SK-N-SH (cell line): Measurements from ENCODE around the gene ARL2BP. TPM values are rescaled to one million over a fixed set of nuclear protein-coding genes. Genes with fewer than 3 reads are reported as not detected.

ENCODE experiments used
- CTCF ChIA-PET: fragments of 300-600, 350-600 bp; formaldehyde crosslinking; extraction: SDS; loops from one replicate; lab custom pipeline; 2021; lab: Yijun Ruan, JAX
- POLR2A ChIA-PET: fragments of 350-600 bp; sonication (Branson Sonifier 250); formaldehyde crosslinking; extraction: SDS; loops from one replicate; lab custom pipeline; 2020; ENCODE audit warnings: antibody characterized with exemption, inconsistent platforms; lab: Yijun Ruan, JAX
- DNase-seq: peaks from one replicate; pipeline ENCODE4 v3.0.0; 2012
- H2AFZ ChIP-seq: fragments of 200-600 bp; sonication (generic); 2 replicates; pipeline ENCODE4 v1.8.1; 2016; ENCODE audit warnings: antibody characterized with exemption, mild to moderate bottlenecking, low read depth
- H3F3A ChIP-seq: fragments of 200-600 bp; sonication (generic); replicated peaks from 2 replicates; pipeline ENCODE3; 2016; ENCODE audit warnings: antibody characterized with exemption, mild to moderate bottlenecking; ENCODE audit not compliant: insufficient read depth
- H3K27ac ChIP-seq, 2 experiments: fragments of 200-500 bp in 1 of 2; fragments of 200-600 bp in 1 of 2; sonication (Bioruptor generic) in 1 of 2; sonication (generic), shearing (Covaris generic) in 1 of 2; 2 replicates each; pipeline versions ENCODE4 v1.5.1 to v1.6.1; 2014 to 2016; ENCODE audit warnings: low read depth in 2 of 2, inconsistent platforms in 1 of 2, low read length in 1 of 2, mild to moderate bottlenecking in 1 of 2, mixed read lengths in 1 of 2
- H3K27me3 ChIP-seq: fragments of 200-600 bp; sonication (generic), shearing (Covaris generic); 2 replicates; pipeline ENCODE4 v1.6.1; 2016; ENCODE audit warnings: mixed run types; ENCODE audit not compliant: insufficient read depth
- H3K36me3 ChIP-seq, 2 experiments: fragments of 200-500 bp in 1 of 2; fragments of 200-600 bp in 1 of 2; sonication (Bioruptor generic) in 1 of 2; sonication (generic) in 1 of 2; replicated peaks in 1 of 2; 2 replicates each; pipeline versions ENCODE3 to v1.5.1; 2014 to 2016; ENCODE audit warnings: low read length in 1 of 2, mild to moderate bottlenecking in 1 of 2; ENCODE audit not compliant: insufficient read depth in 2 of 2, control insufficient read depth in 1 of 2
- H3K4me1 ChIP-seq, 2 experiments: fragments of 200-500 bp in 1 of 2; fragments of 200-600 bp in 1 of 2; sonication (Bioruptor generic) in 1 of 2; sonication (generic), shearing (Covaris generic) in 1 of 2; 2 replicates each; pipeline versions ENCODE4 v1.5.1 to v1.6.1; 2014 to 2016; ENCODE audit warnings: low read depth in 1 of 2, low read length in 1 of 2, mixed run types in 1 of 2; ENCODE audit not compliant: insufficient read depth in 2 of 2, control insufficient read depth in 1 of 2
- H3K4me2 ChIP-seq: fragments of 200-600 bp; sonication (generic), shearing (Covaris generic); 2 replicates; pipeline ENCODE4 v1.6.1; 2017; ENCODE audit warnings: mixed run types
- H3K4me3 ChIP-seq, 2 experiments: fragments of 200-500 bp in 1 of 2; fragments of 200-600 bp in 1 of 2; sonication (Bioruptor generic) in 1 of 2; sonication (generic), shearing (Covaris generic) in 1 of 2; 2 replicates each; pipeline versions ENCODE4 v1.5.1 to v1.8.1; 2014 to 2016; ENCODE audit warnings: low read depth in 2 of 2, inconsistent platforms in 1 of 2, low read length in 1 of 2, mild to moderate bottlenecking in 1 of 2, mixed read lengths in 1 of 2, moderate library complexity in 1 of 2
- H3K79me2 ChIP-seq: fragments of 200-600 bp; sonication (generic); 2 replicates; pipeline ENCODE4 v1.8.1; 2017; ENCODE audit warnings: mild to moderate bottlenecking; ENCODE audit not compliant: insufficient read depth
- H3K9ac ChIP-seq: fragments of 200-600 bp; sonication (generic); 2 replicates; pipeline ENCODE4 v1.6.1; 2017; ENCODE audit warnings: mixed run types
- H3K9me2 ChIP-seq: fragments of 200-600 bp; sonication (generic); 2 replicates; pipeline ENCODE4 v1.6.1; 2017; ENCODE audit warnings: mixed run types
- H3K9me3 ChIP-seq: fragments of 200-600 bp; sonication (generic); 2 replicates; pipeline ENCODE4 v1.6.1; 2017; ENCODE audit warnings: mixed run types, mild to moderate bottlenecking, moderate library complexity
- H4K20me1 ChIP-seq: fragments of 200-600 bp; sonication (generic); 2 replicates; pipeline ENCODE4 v1.6.1; 2017; ENCODE audit warnings: mild to moderate bottlenecking, mixed run types; ENCODE audit not compliant: insufficient read depth
- EP300 ChIP-seq, 2 experiments: IDR thresholded peaks; 2 replicates each; pipeline versions ENCODE4 v1.4.0 to v1.6.1; 2012; ENCODE audit warnings: borderline replicate concordance in 1 of 2, low read depth in 1 of 2, low read length in 1 of 2
- GABPA ChIP-seq: IDR thresholded peaks from 2 replicates; pipeline ENCODE4 v1.4.0; 2012; ENCODE audit warnings: low read depth, mild to moderate bottlenecking
- MXI1 ChIP-seq: IDR thresholded peaks from 2 replicates; pipeline ENCODE4 v1.6.1; 2012; ENCODE audit warnings: mild to moderate bottlenecking, low read depth, low read length, improper control_type of control experiment
- NFIC ChIP-seq: IDR thresholded peaks from 2 replicates; pipeline ENCODE4 v1.4.0; 2012; ENCODE audit warnings: borderline replicate concordance
- POLR2AphosphoS5 ChIP-seq: IDR thresholded peaks from 2 replicates; pipeline ENCODE4 v1.6.1; 2012; ENCODE audit warnings: low read depth, low read length
- RAD21 ChIP-seq: IDR thresholded peaks from 2 replicates; pipeline ENCODE4 v1.6.1; 2012; ENCODE audit warnings: mild to moderate bottlenecking, low read length
- RCOR1 ChIP-seq: fragments of 150-350 bp; IDR thresholded peaks from 2 replicates; pipeline ENCODE4 v1.6.1; 2017; ENCODE audit warnings: antibody characterized with exemption, low read length
- RFX5 ChIP-seq: IDR thresholded peaks from 2 replicates; pipeline ENCODE4 v1.6.1; 2012; ENCODE audit warnings: mild to moderate bottlenecking, improper control_type of control experiment, low read length
- RXRA ChIP-seq: IDR thresholded peaks from 2 replicates; pipeline ENCODE4 v1.4.0; 2012; ENCODE audit warnings: low read depth, mild to moderate bottlenecking, borderline replicate concordance
- YY1 ChIP-seq: IDR thresholded peaks from 2 replicates; pipeline ENCODE4 v1.4.0; 2012; ENCODE audit warnings: low read depth, mild to moderate bottlenecking
- WGBS: methylation state at CpG from one replicate; pipeline ENCODE4 v1.1.6; 2017; ENCODE audit warnings: low lambda C conversion rate; 5-methylcytosine and 5-hydroxymethylcytosine counted together
- polyA plus RNA-seq, 3 experiments: library from polyadenylated mRNA; depleted of rRNA; stranded (reverse); fragments of >200 nt; gene quantifications; 2 replicates each; pipeline ENCODE4 v1.2.3, GENCODE V29; 2012
- TF ChIP-seq, protein P1 (sequence below): IDR thresholded peaks from 2 replicates; pipeline ENCODE4 v1.4.0; 2012; ENCODE audit warnings: low read depth, borderline replicate concordance
- TF ChIP-seq, protein P2 (sequence below): fragments of 150-350 bp; IDR thresholded peaks from 2 replicates; pipeline ENCODE4 v1.6.1; 2017; ENCODE audit warnings: antibody characterized with exemption, low read length, low read depth, borderline replicate concordance

The ARL2BP gene
- polyA plus RNA-seq, 1 of the 3 experiments (the other 2 are of a cell fraction) = 61.8 TPM

DNA sequence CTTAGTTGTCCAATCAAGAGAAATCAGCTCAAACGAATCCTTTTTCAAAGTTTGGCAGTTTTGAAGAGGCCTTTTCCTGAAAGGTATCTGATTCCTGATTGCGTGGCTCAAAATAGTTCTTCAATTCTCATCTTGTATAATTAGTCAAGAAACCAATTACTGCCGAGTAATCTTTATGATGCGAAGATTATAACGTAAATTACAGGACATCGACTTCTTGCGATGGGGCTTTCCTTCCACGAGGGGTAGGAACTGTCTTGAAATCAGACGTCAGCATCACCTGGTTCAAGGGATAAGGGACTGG lies 644 bp upstream of the ARL2BP start:
- DNase-seq = no peak
- Histone ChIP-seq H3K9me2 (no peaks in the 10 kb centered on the region), H3K27ac (peak overlapping the region; percentile 91 to 93), H3K79me2 (peaks cover 20% of the 10 kb centered on the region), H3F3A (peaks cover 30% of the 10 kb centered on the region), H3K36me3 (peaks cover 23 to 41% of the 10 kb centered on the region in 2 experiments), H3K9me3 (no peaks in the 10 kb centered on the region), H3K4me3 (peak overlapping the region; percentile 67 to 79), H4K20me1 (no peaks in the 10 kb centered on the region), H3K9ac (peak overlapping the region; percentile 75), H2AFZ (peak overlapping the region; percentile 74), H3K4me2 (peak overlapping the region; percentile 96), H3K4me1 (peaks cover 5 to 9% of the 10 kb centered on the region in 2 experiments; a peak in 2 of 4 replicates), H3K27me3 (no peaks in the 10 kb centered on the region)
- POLR2A ChIA-PET = interaction anchor here (0.6 to 1.1 kb wide), 4 partner anchors 11 to 55 kb away, joined by 3 to 7 read pairs (median 4); no protein-coding TSS in a partner anchor
- 14% methylated on average over 9 of the region's 9 CpGs for WGBS
- CTCF ChIA-PET = interaction anchor here (1.0 to 2.2 kb wide), 5 partner anchors 36 to 160 kb away, joined by 3 to 9 read pairs (median 3); no protein-coding TSS in a partner anchor
- TF ChIP-seq RCOR1 (no peak), EP300 (IDR thresholded peaks at IDR 0.05; ENCODE audit: borderline replicate concordance in 1 of 2, low read depth in 1 of 2, low read length in 1 of 2) (no peak), RFX5 (no peak), YY1 (no peak), GABPA (no peak), POLR2AphosphoS5 (no peak), RXRA (no peak), RAD21 (no peak)
- TF ChIP-seq, protein P1, sequence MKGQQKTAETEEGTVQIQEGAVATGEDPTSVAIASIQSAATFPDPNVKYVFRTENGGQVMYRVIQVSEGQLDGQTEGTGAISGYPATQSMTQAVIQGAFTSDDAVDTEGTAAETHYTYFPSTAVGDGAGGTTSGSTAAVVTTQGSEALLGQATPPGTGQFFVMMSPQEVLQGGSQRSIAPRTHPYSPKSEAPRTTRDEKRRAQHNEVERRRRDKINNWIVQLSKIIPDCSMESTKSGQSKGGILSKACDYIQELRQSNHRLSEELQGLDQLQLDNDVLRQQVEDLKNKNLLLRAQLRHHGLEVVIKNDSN = no peak

DNA sequence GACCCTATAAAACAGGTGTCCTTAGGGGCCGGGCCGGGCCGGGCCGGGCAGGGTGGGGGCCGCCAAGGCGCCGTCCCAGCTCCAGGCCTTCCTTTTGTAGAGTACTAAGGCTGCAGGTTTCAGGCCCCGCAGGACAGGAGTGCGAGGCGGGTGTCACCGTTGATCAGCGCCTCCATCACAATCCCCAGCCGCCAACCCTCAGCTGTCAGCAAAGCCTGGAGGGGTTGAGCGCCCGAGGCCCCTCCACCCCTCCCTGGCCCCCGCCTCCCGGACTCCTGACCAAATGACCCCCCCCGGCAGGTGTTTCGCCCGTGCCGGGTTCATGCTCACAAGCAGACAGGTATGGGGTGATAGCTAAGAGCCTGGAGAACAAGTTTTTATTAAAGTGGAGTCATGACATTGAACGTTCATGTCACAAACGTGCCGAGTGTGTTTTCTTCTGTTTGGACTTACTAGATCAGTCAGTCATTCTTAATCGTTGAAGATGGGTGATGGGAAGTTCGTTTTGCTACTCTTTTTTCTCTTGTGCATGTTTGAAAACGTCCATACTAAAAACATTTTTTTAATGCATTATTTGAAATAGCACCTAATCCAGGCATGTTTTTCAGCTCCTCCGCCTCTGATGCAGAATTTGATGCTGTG lies 534 bp downstream of the ARL2BP start:
- ChIA-PET CTCF (interaction anchor here (0.7 to 2.2 kb wide), 9 partner anchors 17 to 177 kb away, joined by 3 to 10 read pairs (median 3); no protein-coding TSS in a partner anchor), POLR2A (interaction anchor here (0.6 to 1.3 kb wide), 8 partner anchors 10 to 171 kb away, joined by 3 to 7 read pairs (median 3); partner anchors contain the start of genes PSME3IP1 and RSPRY1)
- H3K36me3 ChIP-seq = peaks cover 27 to 44% of the 10 kb centered on the region in 2 experiments

More for the DNA sequence above, 534 bp downstream of the ARL2BP start:
- peak overlapping the region; percentile 89 to 93 for H3K27ac ChIP-seq
- DNase-seq = peak; percentile 62
- 11% methylated on average over 11 of the region's 28 CpGs for WGBS
- peak overlapping the region; percentile 86 for H2AFZ ChIP-seq
- H3K27me3 ChIP-seq = no peaks in the 10 kb centered on the region
- H3K9me2 ChIP-seq = no peaks in the 10 kb centered on the region
- H4K20me1 ChIP-seq = no peaks in the 10 kb centered on the region
- no peaks in the 10 kb centered on the region for H3K9me3 ChIP-seq
- H3K4me3 ChIP-seq = peak overlapping the region; percentile 79 to 89
- peaks cover 5 to 9% of the 10 kb centered on the region in 2 experiments; a peak in 2 of 4 replicates for H3K4me1 ChIP-seq
- H3F3A ChIP-seq = peaks cover 25% of the 10 kb centered on the region
- H3K4me2 ChIP-seq = peak overlapping the region; percentile 96
- H3K79me2 ChIP-seq = peaks cover 20% of the 10 kb centered on the region
- TF ChIP-seq NFIC = no peak
- TF ChIP-seq, protein P2, sequence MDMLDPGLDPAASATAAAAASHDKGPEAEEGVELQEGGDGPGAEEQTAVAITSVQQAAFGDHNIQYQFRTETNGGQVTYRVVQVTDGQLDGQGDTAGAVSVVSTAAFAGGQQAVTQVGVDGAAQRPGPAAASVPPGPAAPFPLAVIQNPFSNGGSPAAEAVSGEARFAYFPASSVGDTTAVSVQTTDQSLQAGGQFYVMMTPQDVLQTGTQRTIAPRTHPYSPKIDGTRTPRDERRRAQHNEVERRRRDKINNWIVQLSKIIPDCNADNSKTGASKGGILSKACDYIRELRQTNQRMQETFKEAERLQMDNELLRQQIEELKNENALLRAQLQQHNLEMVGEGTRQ = no peak
- TF ChIP-seq MXI1 = peak; percentile 39; the same call in 1 of the 2 replicates
- H3K9ac ChIP-seq = peak overlapping the region; percentile 91
